Adipose tissue (tissue), 3 donors: Measurements from ENCODE around the gene ELL. TPM values are rescaled to one million over a fixed set of nuclear protein-coding genes. Genes with fewer than 3 reads are reported as not detected.

Experiments used
- H3K27ac ChIP-seq: one replicate; pipeline ENCODE4 v1.5.1; 2013; ENCODE audit warnings: low read depth, low read length
- WGBS, 3 donors: extraction: QIAGEN DNeasy Blood & Tissue Kit; methylation state at CpG; one replicate each; pipeline ENCODE4 v1.1.7; 2013; 5-methylcytosine and 5-hydroxymethylcytosine counted together
- polyA plus RNA-seq, 3 donors: library from polyadenylated mRNA; stranded (reverse); fragments of 200-250 nt; gene quantifications; one replicate each; pipeline ENCODE4 v1.2.3, GENCODE V29; 2013
- donor health status: healthy with polysubstance abuse.
- donor health status: Bipolar disorder and iron deficiency.
- donor health status: healthy.

ELL gene
- polyA plus RNA-seq, 3 donors, result 6.5 to 25.9 (median 9.2) TPM

GRCh38 chr19:18433015-18433691 is 88.7 kb downstream of the ELL start:
- no peak overlapping the region for H3K27ac ChIP-seq
- WGBS, 3 donors, result 25 to 34% (median 31%) methylated on average over 45 to 59 of the region's 59 CpGs

GRCh38 chr19:18432275-18433014 is 89.4 kb downstream of the ELL start:
- H3K27ac ChIP-seq, result no peak overlapping the region

GRCh38 chr19:18431351-18432197 is 90.3 kb downstream of the ELL start:
- H3K27ac ChIP-seq, result no peak overlapping the region
- 84 to 92% (median 90%) methylated on average over 27 to 34 of the region's 34 CpGs for WGBS, 3 donors

More at GRCh38 chr19:18432275-18433014, 89.4 kb downstream of the ELL start:
- WGBS, 3 donors, result 75 to 81% (median 80%) methylated on average over 13 of the region's 13 CpGs

- no peak overlapping the region for H3K27ac ChIP-seq
- 89% methylated on average over 21 of the region's 21 CpGs for WGBS, 3 donors
Observed at GRCh38 chr19:18430417-18431144, 91.3 kb downstream of the ELL start.

GRCh38 chr19:18429717-18430416 is 92.0 kb downstream of the ELL start:
- 54 to 69% (median 61%) methylated on average over 13 of the region's 13 CpGs for WGBS, 3 donors
- no peak overlapping the region for H3K27ac ChIP-seq

GRCh38 chr19:18428787-18429674 is 92.8 kb downstream of the ELL start:
- no peak overlapping the region for H3K27ac ChIP-seq
- WGBS, 3 donors, result 26 to 39% (median 32%) methylated on average over 59 to 77 of the region's 77 CpGs

GRCh38 chr19:18428173-18428786 is 93.6 kb downstream of the ELL start:
- 77 to 84% (median 78%) methylated on average over 15 to 17 of the region's 17 CpGs for WGBS, 3 donors
- no peak overlapping the region for H3K27ac ChIP-seq

- WGBS, 3 donors, result 81 to 93% (median 81%) methylated on average over 11 to 12 of the region's 12 CpGs
Observed at GRCh38 chr19:18427743-18428113, 94.1 kb downstream of the ELL start.

GRCh38 chr19:18427080-18427742 is 94.7 kb downstream of the ELL start:
- 72 to 85% (median 73%) methylated on average over 15 to 16 of the region's 16 CpGs for WGBS, 3 donors
- H3K27ac ChIP-seq, result no peak overlapping the region

More at GRCh38 chr19:18427743-18428113, 94.1 kb downstream of the ELL start:
- no peak overlapping the region for H3K27ac ChIP-seq

GRCh38 chr19:18426416-18426767 is 95.5 kb downstream of the ELL start:
- no peak overlapping the region for H3K27ac ChIP-seq
- WGBS, 3 donors, result 81 to 86% (median 83%) methylated on average over 8 of the region's 8 CpGs

GRCh38 chr19:18425515-18426415 is 96.1 kb downstream of the ELL start:
- no peak overlapping the region for H3K27ac ChIP-seq
- WGBS, 3 donors, result 63 to 73% (median 64%) methylated on average over 17 to 18 of the region's 18 CpGs

GRCh38 chr19:18424890-18425514 is 96.9 kb downstream of the ELL start:
- 84 to 86% (median 85%) methylated on average over 14 to 17 of the region's 17 CpGs for WGBS, 3 donors
- no peak overlapping the region for H3K27ac ChIP-seq

GRCh38 chr19:18424122-18424889 is 97.6 kb downstream of the ELL start:
- no peak overlapping the region for H3K27ac ChIP-seq
- WGBS, 3 donors, result 71 to 80% (median 73%) methylated on average over 22 of the region's 22 CpGs
